Measurements from ENCODE around the gene MGME1.

Gene MGME1

GRCh38 chr20:17964632-17965031 is 4.2 kb upstream of the MGME1 start:
- peak overlapping the region; percentile 71 for H3K4me3 ChIP-seq (ENCODE audit: low read depth, low read length)
- no peak for DNase-seq (ENCODE audit: low read depth)
- TF ChIP-seq, protein P1, sequence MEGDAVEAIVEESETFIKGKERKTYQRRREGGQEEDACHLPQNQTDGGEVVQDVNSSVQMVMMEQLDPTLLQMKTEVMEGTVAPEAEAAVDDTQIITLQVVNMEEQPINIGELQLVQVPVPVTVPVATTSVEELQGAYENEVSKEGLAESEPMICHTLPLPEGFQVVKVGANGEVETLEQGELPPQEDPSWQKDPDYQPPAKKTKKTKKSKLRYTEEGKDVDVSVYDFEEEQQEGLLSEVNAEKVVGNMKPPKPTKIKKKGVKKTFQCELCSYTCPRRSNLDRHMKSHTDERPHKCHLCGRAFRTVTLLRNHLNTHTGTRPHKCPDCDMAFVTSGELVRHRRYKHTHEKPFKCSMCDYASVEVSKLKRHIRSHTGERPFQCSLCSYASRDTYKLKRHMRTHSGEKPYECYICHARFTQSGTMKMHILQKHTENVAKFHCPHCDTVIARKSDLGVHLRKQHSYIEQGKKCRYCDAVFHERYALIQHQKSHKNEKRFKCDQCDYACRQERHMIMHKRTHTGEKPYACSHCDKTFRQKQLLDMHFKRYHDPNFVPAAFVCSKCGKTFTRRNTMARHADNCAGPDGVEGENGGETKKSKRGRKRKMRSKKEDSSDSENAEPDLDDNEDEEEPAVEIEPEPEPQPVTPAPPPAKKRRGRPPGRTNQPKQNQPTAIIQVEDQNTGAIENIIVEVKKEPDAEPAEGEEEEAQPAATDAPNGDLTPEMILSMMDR (IDR thresholded peaks at IDR 0.05; ENCODE audit: insufficient read depth, low read depth, low read length, missing control alignments): no peak

- peak overlapping the region; percentile 71 for H3K4me3 ChIP-seq (ENCODE audit: low read depth, low read length)
- DNase-seq (ENCODE audit: low read depth): no peak
- TF ChIP-seq, protein P1 (IDR thresholded peaks at IDR 0.05; ENCODE audit: insufficient read depth, low read depth, low read length, missing control alignments): no peak
Measured at GRCh38 chr20:17965042-17965697, 3.6 kb upstream of the MGME1 start.

DNA sequence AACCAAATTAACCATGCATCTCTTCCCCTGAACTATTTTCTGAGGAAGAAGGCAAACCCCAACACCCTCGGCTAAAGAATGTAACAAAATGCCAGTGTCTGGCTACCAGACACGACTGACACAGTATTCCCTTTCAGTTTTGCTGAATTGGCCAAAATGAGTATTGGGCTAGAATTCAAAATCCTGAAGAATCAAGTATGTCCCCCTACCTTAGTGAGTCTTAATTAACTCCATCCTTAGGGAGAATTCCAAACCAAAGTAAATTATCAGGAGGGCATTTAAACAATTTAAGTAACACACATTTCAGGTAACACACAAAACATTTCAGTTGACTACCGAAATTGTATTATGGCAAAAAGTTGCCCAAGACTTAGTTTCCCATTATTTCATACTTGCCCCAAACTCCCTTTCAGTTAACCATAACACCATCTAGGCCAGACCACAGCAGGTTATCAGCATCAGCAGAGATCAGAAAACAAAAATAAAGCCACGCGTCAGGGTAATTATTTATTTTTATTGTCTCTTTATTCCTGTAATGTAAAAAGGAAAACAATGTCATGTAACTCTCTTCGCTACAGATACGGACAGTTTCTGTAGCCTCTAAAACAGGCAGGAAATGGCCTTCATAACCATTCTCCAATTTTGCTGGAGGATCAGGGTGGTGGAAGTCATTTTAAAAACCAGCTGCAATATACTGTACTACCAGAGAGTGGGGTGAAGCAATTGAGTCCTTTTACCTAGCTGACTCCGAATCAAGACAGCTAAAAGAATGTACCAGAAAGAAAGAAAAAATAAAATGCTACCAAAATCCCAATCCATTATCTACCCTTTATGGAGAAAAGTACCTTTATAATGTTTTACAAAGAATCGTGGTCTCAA is 2.1 kb upstream of the MGME1 start:
- TF ChIP-seq, protein P1 (IDR thresholded peaks at IDR 0.05; ENCODE audit: insufficient read depth, low read depth, low read length, missing control alignments): no peak
- H3K4me3 ChIP-seq (ENCODE audit: low read depth, low read length): peak overlapping the region; percentile 71
- DNase-seq (ENCODE audit: low read depth): peak; percentile 72

DNA sequence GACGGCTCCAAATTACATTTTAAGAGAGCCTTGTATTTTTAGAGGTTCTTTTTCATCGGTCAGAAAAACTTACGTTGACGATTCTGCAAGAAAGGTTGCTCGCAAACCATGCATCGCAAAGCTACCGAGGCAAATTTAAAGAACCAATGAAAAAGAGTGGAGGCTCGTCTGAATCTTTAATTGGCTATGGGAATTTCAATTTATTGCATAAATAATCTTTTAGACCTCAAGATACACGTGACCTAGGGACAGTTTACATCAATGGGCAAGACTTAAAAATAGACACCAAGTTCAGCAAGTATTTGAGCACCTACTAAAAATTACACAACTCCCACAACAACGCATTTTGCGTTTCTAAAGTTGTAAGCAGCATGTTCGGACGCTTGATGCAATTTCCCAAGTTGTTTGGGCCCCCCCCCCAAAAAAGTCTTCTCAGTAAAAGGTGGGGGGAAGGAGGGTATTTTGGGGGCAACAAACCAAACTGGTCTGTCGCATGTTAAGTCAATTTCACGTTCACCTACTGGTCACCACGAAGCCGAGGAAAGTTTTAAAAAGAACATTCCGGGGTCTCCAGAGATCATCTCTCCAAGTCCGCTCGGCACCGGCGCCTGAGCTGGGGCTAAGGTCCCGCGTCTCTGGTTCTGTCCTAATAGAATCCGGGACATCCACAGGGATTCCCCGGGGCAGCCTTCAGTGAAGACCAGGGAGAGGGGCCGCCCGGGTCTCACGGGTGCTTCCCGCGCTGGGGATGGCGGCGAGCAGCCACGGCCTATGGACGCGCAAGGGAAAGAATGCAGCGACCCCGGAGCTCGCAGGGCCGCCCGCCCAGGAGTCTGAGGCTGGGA is 1.1 kb upstream of the MGME1 start:
- TF ChIP-seq, protein P1 (IDR thresholded peaks at IDR 0.05; ENCODE audit: insufficient read depth, low read depth, low read length, missing control alignments): no peak
- H3K4me3 ChIP-seq (ENCODE audit: low read depth, low read length): peak overlapping the region; percentile 71
- no peak for DNase-seq (ENCODE audit: low read depth)

- peak overlapping the region; percentile 78 for H3K4me3 ChIP-seq (ENCODE audit: low read depth, low read length)
- TF ChIP-seq, protein P1 (IDR thresholded peaks at IDR 0.05; ENCODE audit: insufficient read depth, low read depth, low read length, missing control alignments): no peak
- DNase-seq (ENCODE audit: low read depth): peak; percentile 64
Measured at GRCh38 chr20:17969278-17969883, 563 bp downstream of the MGME1 start.

GRCh38 chr20:17969884-17970409 is 1.1 kb downstream of the MGME1 start:
- peak overlapping the region; percentile 78 for H3K4me3 ChIP-seq (ENCODE audit: low read depth, low read length)
- TF ChIP-seq, protein P1 (IDR thresholded peaks at IDR 0.05; ENCODE audit: insufficient read depth, low read depth, low read length, missing control alignments): no peak
- DNase-seq (ENCODE audit: low read depth): peak; percentile 82

All from GM12865 (cell line).